HG03342 (cell line): ENCODE data around the gene CLVS2.

Experiments
- ATAC-seq: cut with Tn5 transposase; IDR thresholded peaks from one replicate; pipeline ENCODE4 v1.9.1; 2021; ENCODE audit warnings: mild to moderate bottlenecking, moderate library complexity; ENCODE audit not compliant: unreplicated experiment

Gene CLVS2

GRCh38 chr6:122995921-122996793 is at the start of gene CLVS2:
CLVS2 (plus strand) TSS chr6:122996235; CDS start chr6:122997778, 1,543 bp downstream.
- no peak for ATAC-seq

GRCh38 chr6:122947355-122947754 is 48.7 kb upstream of the CLVS2 start:
- no peak for ATAC-seq

- no peak for ATAC-seq
These were observed 42.3 kb upstream of the CLVS2 start for GRCh38 chr6:122953766-122954165.

- no peak for ATAC-seq
These were observed 39.7 kb upstream of the CLVS2 start for GRCh38 chr6:122956376-122956775.

GRCh38 chr6:122962000-122962624 is 33.9 kb upstream of the CLVS2 start:
- no peak for ATAC-seq

- no peak for ATAC-seq
These were observed 26.0 kb upstream of the CLVS2 start for GRCh38 chr6:122969999-122970533.

GRCh38 chr6:122977180-122977579 is 18.9 kb upstream of the CLVS2 start:
- no peak for ATAC-seq

GRCh38 chr6:122984393-122984792 is 11.6 kb upstream of the CLVS2 start:
- ATAC-seq, result no peak

- ATAC-seq, result no peak
These were observed 1.8 kb upstream of the CLVS2 start for GRCh38 chr6:122994256-122994655.

GRCh38 chr6:122996794-122997505 is 915 bp downstream of the CLVS2 start:
- no peak for ATAC-seq

- ATAC-seq, result no peak
These were observed 1.6 kb downstream of the CLVS2 start for GRCh38 chr6:122997541-122998150.

GRCh38 chr6:122998403-122998975 is 2.5 kb downstream of the CLVS2 start:
- ATAC-seq, result no peak

- ATAC-seq, result no peak
These were observed 4.3 kb downstream of the CLVS2 start for GRCh38 chr6:123000244-123000770.

GRCh38 chr6:123001540-123001939 is 5.5 kb downstream of the CLVS2 start:
- ATAC-seq, result no peak

GRCh38 chr6:123007885-123008284 is 11.8 kb downstream of the CLVS2 start:
- ATAC-seq, result no peak

GRCh38 chr6:123009059-123009458 is 13.0 kb downstream of the CLVS2 start:
- ATAC-seq, result no peak

GRCh38 chr6:123014835-123015234 is 18.8 kb downstream of the CLVS2 start:
- no peak for ATAC-seq

- no peak for ATAC-seq
These were observed 20.5 kb downstream of the CLVS2 start for GRCh38 chr6:123016431-123017103.

- no peak for ATAC-seq
These were observed 21.2 kb downstream of the CLVS2 start for GRCh38 chr6:123017104-123017682.
